Stimulated activated CD8-positive, alpha-beta memory T cell treated with anti-CD3 and anti-CD28 coated beads, Interleukin-2, amount 100 ng/mL, for 48 hours (primary cell): Measurements from ENCODE around the gene SHANK1.

ENCODE experiments used
- DNase-seq, 2 donors: peaks; one replicate each; pipeline ENCODE4 v3.0.0-alpha.2; 2020; ENCODE audit warnings: low read depth in 2 of 2

SHANK1 gene

DNA sequence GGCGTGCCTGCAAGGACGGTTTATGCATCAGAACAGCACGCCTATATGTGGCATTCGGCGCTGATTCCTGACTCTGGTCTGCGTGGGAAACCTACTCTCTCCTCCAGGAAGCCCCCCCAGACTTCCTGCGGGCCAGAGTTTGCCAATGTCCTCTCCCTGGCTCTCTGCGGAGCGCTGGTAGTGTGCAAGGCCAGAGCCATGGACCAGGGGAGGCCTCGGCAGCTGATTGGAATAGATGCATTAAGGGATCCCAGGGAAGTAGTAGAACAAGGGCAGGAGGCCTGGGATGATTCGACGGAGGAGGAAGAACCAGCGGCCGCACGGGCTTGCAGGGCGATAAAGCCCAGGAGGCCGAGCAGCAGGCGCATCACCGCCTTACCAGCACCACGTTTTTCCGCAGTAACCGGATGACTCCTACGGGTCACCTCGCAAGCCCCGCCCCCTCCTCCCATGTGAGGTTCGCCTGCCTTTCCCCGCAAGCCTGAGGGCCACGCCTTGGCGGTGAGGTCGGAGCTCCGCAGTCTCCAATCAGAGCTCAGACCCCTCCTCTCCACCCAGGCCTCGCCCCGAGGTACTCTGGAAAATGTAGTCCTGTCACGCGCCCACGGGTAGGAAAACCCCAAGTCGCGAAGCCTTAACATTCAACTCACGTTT is 8.6 kb upstream of the SHANK1 start:
- DNase-seq: peak; percentile 86

DNA sequence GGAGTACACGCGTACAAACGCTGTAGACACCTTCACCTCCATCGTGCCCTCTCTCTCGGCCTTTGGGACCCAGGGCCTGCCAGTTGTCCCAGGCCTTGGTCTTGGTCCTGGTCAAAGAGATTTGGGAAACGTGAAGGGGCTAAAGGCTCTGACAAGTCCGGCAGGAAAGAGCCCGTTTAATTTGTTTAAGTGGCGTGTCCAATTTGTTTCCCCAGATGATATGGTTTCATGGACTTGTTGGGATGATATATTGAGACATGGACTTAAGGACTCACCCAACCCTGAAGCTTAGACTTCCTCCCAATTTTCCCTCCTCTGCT is 6.3 kb upstream of the SHANK1 start:
- no peak for DNase-seq

- no peak for DNase-seq
These were observed 5.8 kb upstream of the SHANK1 start for GRCh38 chr19:50725218-50725910.

- DNase-seq: peak; percentile 93 to 97
These were observed 5.1 kb upstream of the SHANK1 start for GRCh38 chr19:50724522-50725217.

GRCh38 chr19:50723735-50724521 is 4.3 kb upstream of the SHANK1 start:
- no peak for DNase-seq

DNA sequence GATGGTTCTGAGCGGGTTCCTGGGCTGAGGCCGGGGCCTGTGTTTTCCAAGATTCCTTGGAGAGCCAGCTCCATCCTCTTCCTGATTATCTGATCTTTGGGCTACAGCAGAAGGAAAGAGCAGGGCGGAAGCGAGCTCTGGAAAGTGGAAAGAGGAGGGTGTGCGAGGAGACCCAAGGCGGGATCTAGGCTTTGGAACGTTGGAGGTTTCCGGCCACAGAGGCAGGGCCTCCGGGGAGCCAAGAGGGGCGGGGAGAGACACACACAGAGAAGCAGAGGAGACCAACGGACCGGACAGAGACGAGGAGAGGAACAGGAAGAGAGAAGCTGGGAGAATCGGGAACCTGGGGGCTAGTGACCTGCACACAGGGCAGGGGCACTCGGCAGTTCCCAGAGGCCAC is 3.5 kb upstream of the SHANK1 start, which contains the start of gene CLEC11A:
TSS of gene CLEC11A (plus strand) at position 296 of the 400 bp plus-strand sequence. CDS start 162 bp downstream, outside the sequence.
- no peak for DNase-seq

GRCh38 chr19:50722201-50723013 is 2.8 kb upstream of the SHANK1 start:
- no peak for DNase-seq

- no peak for DNase-seq
These were observed 2.0 kb upstream of the SHANK1 start for GRCh38 chr19:50721441-50722137.

DNA sequence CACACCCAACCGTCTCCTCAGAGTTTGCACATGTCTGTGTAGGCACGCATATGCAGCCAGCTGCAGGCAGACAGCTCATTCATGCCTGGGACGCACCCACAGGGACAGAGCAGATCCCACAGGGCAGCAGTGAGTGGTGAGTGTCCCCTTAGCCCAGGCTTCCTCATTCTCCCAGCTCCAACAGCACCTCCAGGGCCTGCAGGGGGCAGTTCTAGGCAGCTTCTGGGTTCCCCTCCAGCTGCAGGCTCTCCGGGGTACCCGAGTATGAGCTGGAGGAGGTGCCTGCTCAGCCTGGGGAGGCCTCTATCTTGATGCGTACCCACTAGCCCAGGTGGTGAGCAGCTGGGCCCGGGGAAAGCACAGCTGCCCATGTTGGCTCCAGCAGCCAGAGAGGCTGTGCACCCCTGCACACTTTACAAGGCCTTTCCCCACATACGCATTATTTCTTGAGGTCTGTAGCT is 1.3 kb upstream of the SHANK1 start:
- DNase-seq: no peak

GRCh38 chr19:50720181-50720920 is 749 bp upstream of the SHANK1 start:
- DNase-seq: no peak

- no peak for DNase-seq
These were observed 525 bp downstream of the SHANK1 start for GRCh38 chr19:50719119-50719435.

- DNase-seq: no peak
These were observed 1.1 kb downstream of the SHANK1 start for GRCh38 chr19:50718255-50719118.

DNA sequence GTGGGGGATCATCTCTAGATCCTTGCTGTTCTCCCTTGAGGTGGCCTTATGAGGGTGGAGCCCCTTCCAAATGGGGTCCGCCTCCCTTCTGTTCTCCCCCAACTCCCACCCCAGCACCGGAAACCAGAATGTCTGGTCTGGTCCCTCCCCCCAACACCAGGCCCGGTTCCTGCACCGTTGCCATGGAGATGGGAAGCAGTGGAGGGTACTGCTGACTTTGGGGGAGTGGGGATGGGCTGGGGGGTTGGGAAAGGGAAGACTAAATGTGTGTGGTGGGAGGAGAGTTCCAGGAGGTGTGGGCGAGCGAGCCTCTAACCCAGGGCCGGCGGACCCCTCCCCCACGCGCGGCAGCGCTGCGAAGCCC is 1.7 kb downstream of the SHANK1 start:
- DNase-seq: no peak

GRCh38 chr19:50717026-50717723 is 2.4 kb downstream of the SHANK1 start:
- DNase-seq: no peak

- DNase-seq: no peak
These were observed 3.2 kb downstream of the SHANK1 start for GRCh38 chr19:50716178-50717025.

DNA sequence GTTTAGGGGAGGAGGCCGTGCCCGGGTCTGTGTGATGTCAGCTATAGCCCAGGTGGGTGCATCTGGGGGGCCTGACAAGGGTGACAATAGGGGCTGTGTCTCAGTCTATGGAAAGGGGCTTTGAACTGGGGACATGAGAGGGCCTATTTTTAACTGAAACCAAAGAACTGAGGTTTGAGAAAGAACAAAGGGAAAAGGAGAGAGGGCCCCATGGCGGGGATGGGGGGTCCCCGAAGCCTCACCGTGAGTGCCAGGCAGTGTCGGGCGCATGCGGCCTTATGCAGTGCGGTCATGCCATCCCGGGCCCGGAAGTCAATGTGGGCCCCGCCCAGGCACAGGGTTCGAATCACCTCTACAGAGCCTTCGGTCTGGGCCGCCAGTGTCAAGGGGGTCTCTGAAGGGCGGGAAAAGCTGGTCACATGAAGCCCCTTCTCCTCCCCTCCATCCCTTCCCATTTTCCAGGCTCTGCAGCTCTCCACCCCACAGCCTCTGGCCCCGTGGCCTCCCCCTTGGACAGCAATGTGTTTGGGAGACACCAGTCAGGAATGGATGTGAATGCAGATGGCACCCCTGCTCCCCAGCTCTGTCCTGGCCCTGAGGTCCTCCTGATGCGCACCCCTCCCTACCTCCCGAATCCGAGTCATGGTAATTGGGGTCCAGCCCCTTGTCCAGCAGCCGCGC is 5.9 kb downstream of the SHANK1 start:
- no peak for DNase-seq

DNA sequence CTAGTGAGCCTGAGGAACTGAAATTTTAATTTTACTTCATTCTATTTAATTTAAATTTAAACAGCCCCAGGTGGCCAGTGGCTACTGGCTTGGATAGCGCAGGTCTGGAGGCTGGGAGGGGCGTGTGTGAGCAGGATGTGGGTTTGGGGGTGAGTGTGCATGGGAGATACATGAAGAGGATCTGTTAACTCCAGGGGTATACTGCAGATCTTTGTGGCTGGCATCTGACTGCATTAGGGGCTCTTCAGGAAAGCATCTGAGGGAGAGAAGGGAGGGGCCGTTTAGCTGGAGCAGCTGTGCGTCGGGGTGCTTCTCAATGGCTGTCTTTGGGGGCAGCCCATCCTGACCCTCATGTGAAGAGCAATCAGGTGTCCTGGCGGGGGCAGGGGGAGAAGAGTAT is 6.8 kb downstream of the SHANK1 start:
- no peak for DNase-seq
